ENCODE data around the gene CAMK1D. TPM values are rescaled to one million over a fixed set of nuclear protein-coding genes. Genes with fewer than 3 reads are reported as not detected.
"Not testable (repeated sequence)": the region's sequence is repeated elsewhere in the genome, so short reads cannot be mapped to it uniquely, and the experiment has no call there.

The CAMK1D gene
- total RNA-seq, 6 experiments from 2014 or later = 5.3 to 10.8 (median 9.5) TPM

GRCh38 chr10:12358863-12359564, 9.7 kb downstream of the CAMK1D start:
- peak; percentile 53 to 85 (median 82) for ATAC-seq
- 17% methylated on average over 7 of the region's 11 CpGs for WGBS (ENCODE audit: insufficient coverage, low coverage, low lambda C conversion rate, missing lambda C conversion rate)

GRCh38 chr10:12360461-12360860, 11.1 kb downstream of the CAMK1D start:
- H3K27ac ChIP-seq = no peak overlapping the region
- no peaks in the 10 kb centered on the region for H3K27me3 ChIP-seq
- ATAC-seq = no peak
- H3K4me1 ChIP-seq = peaks cover 0 to 31% (median 6%) of the 10 kb centered on the region in 4 donors
- DNase-seq = no peak
- intact Hi-C loops (cut with DNase I) = no loop called here
- H3K36me3 ChIP-seq = no peaks in the 10 kb centered on the region
- no peak overlapping the region for H3K4me3 ChIP-seq
- 94% methylated on average over 5 of the region's 5 CpGs for WGBS (ENCODE audit: insufficient coverage, low coverage, low lambda C conversion rate, missing lambda C conversion rate)
- no peak for TF ChIP-seq POLR2A (IDR thresholded peaks at IDR 0.05)
- no peak for TF ChIP-seq CTCF (IDR thresholded peaks at IDR 0.05)
- no peaks in the 10 kb centered on the region for H3K9me3 ChIP-seq

More at GRCh38 chr10:12358863-12359564, 9.7 kb downstream of the CAMK1D start:
- no peak for TF ChIP-seq CTCF (IDR thresholded peaks at IDR 0.05)
- TF ChIP-seq POLR2A (IDR thresholded peaks at IDR 0.05) = no peak
- Histone ChIP-seq H3K27ac (peak overlapping the region in 2 of 3 donors; percentile 13 to 42), H3K27me3 (no peaks in the 10 kb centered on the region), H3K4me3 (no peak overlapping the region), H3K9me3 (no peaks in the 10 kb centered on the region), H3K4me1 (peaks cover 0 to 31% (median 6%) of the 10 kb centered on the region in 4 donors), H3K36me3 (no peaks in the 10 kb centered on the region)
- DNase-seq = peak in 2 of 3 donors; percentile 67 to 80
- intact Hi-C loops (cut with DNase I) = no loop called here

GRCh38 chr10:12361115-12361514, 11.8 kb downstream of the CAMK1D start:
- H3K9me3 ChIP-seq; H3K27ac ChIP-seq; intact Hi-C loops (cut with DNase I); H3K27me3 ChIP-seq; H3K4me3 ChIP-seq; DNase-seq; ATAC-seq; H3K36me3 ChIP-seq: not testable (repeated sequence)
- peaks cover 0 to 36% (median 6%) of the 10 kb centered on the region in 4 donors for H3K4me1 ChIP-seq
- 79% methylated on average over 3 of the region's 5 CpGs for WGBS (ENCODE audit: insufficient coverage, low coverage, low lambda C conversion rate, missing lambda C conversion rate)

- H3K4me3 ChIP-seq = no peak overlapping the region
- H3K36me3 ChIP-seq = no peaks in the 10 kb centered on the region
- peaks cover 0 to 13% (median 3%) of the 10 kb centered on the region in 4 donors for H3K4me1 ChIP-seq
- DNase-seq = no peak
- TF ChIP-seq POLR2A (IDR thresholded peaks at IDR 0.05) (no peak), CTCF (IDR thresholded peaks at IDR 0.05) (no peak)
- no peaks in the 10 kb centered on the region for H3K9me3 ChIP-seq
- 92% methylated on average over 2 of the region's 3 CpGs for WGBS (ENCODE audit: insufficient coverage, low coverage, low lambda C conversion rate, missing lambda C conversion rate)
- no peak overlapping the region for H3K27ac ChIP-seq
- intact Hi-C loops (cut with DNase I) = no loop called here
- no peaks in the 10 kb centered on the region for H3K27me3 ChIP-seq
- no peak for ATAC-seq
These were observed 15.2 kb downstream of the CAMK1D start for GRCh38 chr10:12364559-12364958.

GRCh38 chr10:12367272-12367671, 17.9 kb downstream of the CAMK1D start:
- H3K27me3 ChIP-seq = no peaks in the 10 kb centered on the region
- ATAC-seq = no peak

More at GRCh38 chr10:12367272-12367671, 17.9 kb downstream of the CAMK1D start:
- Histone ChIP-seq H3K4me3 (no peak overlapping the region), H3K4me1 (peaks cover 0 to 9% (median 3%) of the 10 kb centered on the region in 4 donors), H3K36me3 (no peaks in the 10 kb centered on the region), H3K27ac (no peak overlapping the region), H3K9me3 (no peaks in the 10 kb centered on the region)
- TF ChIP-seq POLR2A (IDR thresholded peaks at IDR 0.05) (no peak), CTCF (IDR thresholded peaks at IDR 0.05) (no peak)
- WGBS (ENCODE audit: insufficient coverage, low coverage, low lambda C conversion rate, missing lambda C conversion rate) = 83% methylated on average over 3 of the region's 4 CpGs
- no peak for DNase-seq
- intact Hi-C loops (cut with DNase I) = no loop called here

Data from right lobe of liver (tissue), 6 donors.